ENCODE results near the gene ZNF652.

ZNF652 gene

DNA sequence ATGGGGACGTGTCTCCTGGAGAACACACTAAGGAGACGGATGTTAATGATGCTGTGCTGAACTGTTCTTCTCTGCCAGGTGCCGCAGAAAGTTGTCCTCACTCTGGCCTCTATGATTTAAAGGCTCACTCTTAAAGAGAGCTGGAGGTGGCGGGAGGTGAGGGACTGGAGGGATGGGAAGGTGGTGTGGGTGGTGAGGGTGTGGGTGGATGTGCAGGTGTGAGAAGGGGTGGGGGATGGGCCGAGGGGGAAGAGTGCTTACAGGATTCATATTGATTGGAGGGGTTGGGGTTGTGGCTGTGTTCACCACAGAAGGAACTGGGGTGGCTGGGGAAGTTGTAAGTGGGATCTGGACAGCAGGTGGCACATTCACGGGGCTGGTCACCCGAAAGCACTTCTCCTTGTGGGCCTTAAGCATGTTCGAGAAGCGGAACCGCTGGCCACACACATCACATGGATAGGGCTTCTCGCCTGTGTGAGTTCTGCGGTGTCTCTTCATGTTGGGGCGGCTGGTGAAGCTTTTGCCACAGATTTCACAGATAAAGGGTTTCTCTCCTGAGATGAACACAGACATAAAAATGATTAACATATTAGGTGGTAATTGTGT lies 63.6 kb downstream of the ZNF652 start:
- DNase-seq (ENCODE audit: low read depth): no peak
- no peak overlapping the region for H3K4me3 ChIP-seq (ENCODE audit: low read length)
- TF ChIP-seq, protein P1, sequence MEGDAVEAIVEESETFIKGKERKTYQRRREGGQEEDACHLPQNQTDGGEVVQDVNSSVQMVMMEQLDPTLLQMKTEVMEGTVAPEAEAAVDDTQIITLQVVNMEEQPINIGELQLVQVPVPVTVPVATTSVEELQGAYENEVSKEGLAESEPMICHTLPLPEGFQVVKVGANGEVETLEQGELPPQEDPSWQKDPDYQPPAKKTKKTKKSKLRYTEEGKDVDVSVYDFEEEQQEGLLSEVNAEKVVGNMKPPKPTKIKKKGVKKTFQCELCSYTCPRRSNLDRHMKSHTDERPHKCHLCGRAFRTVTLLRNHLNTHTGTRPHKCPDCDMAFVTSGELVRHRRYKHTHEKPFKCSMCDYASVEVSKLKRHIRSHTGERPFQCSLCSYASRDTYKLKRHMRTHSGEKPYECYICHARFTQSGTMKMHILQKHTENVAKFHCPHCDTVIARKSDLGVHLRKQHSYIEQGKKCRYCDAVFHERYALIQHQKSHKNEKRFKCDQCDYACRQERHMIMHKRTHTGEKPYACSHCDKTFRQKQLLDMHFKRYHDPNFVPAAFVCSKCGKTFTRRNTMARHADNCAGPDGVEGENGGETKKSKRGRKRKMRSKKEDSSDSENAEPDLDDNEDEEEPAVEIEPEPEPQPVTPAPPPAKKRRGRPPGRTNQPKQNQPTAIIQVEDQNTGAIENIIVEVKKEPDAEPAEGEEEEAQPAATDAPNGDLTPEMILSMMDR (conservative IDR thresholded peaks at IDR 0.05; ENCODE audit: low read depth, low read length): no peak

DNA sequence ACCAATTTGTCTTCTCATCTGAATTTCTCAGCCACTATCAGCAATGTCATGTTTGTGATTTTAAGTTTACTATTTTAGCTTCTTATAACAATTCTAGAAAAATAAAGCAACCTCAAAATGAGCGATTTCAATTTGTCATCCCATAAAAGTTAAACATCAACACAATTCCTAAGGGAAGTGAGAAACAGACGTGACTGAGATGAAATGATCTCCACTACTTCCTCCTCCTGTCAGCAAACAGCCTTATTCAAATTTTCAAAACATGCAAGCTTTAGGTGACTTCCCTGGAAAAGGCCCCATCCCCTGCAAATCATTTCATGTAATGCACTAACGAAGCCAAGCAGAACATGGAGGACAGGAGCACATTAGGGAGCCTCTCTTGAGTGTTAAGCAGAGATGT lies 64.9 kb downstream of the ZNF652 start:
- H3K4me3 ChIP-seq (ENCODE audit: low read length): no peak overlapping the region
- no peak for DNase-seq (ENCODE audit: low read depth)
- TF ChIP-seq, protein P1 (conservative IDR thresholded peaks at IDR 0.05; ENCODE audit: low read depth, low read length): no peak

DNA sequence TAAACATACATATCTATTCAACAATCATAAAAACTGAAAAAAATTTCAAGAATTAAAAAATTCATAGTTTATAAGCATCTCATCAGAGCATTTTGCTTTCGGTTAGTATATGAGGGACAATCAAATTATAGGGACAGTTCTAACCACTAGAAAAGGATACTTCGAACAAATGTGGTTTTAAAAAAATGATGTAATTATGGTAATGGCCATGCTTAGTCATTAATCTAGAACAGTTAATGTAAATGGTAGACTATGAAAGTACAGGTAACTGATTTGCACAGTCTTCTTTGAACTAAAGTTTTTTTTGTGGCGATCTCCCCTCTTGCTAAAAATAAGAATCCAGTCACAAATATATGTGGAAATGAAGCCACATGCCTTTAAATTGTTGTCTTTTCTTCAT lies 67.9 kb downstream of the ZNF652 start:
- H3K4me3 ChIP-seq (ENCODE audit: low read length): no peak overlapping the region
- no peak for DNase-seq (ENCODE audit: low read depth)
- TF ChIP-seq, protein P1 (conservative IDR thresholded peaks at IDR 0.05; ENCODE audit: low read depth, low read length): no peak

DNA sequence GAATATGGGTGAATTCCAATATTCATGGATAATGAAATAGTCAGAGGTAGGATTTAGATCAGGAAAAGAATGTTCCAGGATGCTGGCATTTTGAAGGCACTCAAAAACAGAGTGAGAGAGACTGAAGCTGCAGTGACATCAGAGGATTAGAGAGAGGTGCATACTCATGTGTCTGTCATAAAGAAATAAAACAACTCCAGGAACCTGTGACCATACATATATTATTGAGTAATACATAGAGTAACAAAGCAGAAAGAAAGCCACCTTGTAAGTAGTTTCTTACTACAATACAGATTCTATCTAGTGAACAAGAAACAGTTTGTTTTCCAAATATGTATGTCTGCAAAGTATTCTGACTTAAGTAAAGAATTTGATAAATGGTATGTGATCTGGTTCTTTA lies 69.1 kb downstream of the ZNF652 start:
- H3K4me3 ChIP-seq (ENCODE audit: low read length): no peak overlapping the region
- TF ChIP-seq, protein P1 (conservative IDR thresholded peaks at IDR 0.05; ENCODE audit: low read depth, low read length): no peak
- no peak for DNase-seq (ENCODE audit: low read depth)

DNA sequence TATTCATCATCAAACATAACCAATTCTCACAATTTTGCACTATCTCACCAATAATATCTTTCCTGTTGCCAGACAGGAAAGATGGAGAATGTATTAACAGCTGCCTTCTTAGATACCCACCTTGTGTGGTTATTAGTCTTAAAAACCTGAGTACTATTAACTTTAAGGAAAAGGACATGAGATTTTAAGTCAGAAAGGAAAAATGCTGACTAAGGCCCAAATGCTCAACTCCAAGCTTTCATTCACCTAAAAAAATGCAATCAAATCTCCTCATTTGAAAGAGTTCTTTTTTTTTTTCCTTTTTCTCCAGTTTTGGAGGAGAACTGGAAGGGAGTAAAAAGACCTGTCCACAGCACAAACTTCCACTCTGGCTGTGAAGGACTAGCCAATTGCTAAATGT lies 70.1 kb downstream of the ZNF652 start:
- DNase-seq (ENCODE audit: low read depth): no peak
- no peak overlapping the region for H3K4me3 ChIP-seq (ENCODE audit: low read length)
- TF ChIP-seq, protein P1 (conservative IDR thresholded peaks at IDR 0.05; ENCODE audit: low read depth, low read length): no peak

DNA sequence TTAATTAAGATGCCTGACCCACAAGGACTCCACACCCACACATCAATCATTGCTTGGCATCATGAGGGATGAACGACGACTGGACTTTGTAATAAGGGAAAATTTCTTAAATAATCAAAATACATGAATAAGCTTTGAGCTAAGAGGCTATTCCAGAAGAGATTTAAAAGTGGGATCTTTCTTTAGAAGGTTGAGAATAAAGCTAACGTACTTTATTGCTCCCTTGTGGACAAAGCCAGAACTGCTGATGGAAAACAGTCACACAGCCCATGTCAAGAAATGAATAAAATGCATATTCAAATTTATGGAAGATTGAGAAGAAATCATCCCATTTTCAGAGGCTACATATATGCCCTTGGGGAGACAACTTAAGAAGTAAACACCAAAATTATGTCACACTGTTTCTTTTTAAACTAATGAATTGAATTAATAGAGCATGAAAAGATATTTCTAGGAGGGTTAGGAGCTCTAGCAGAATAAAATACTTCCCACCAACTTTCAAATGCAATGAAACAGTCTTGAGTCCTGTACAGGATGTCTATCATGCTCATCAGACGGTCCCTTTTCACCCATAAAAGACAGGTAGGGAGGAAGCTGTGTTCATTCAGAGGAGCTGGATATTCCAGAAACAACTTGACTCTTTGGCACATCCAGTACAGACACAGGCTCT lies 71.2 kb downstream of the ZNF652 start:
- DNase-seq (ENCODE audit: low read depth): no peak
- TF ChIP-seq, protein P1 (conservative IDR thresholded peaks at IDR 0.05; ENCODE audit: low read depth, low read length): peak; percentile 83
- no peak overlapping the region for H3K4me3 ChIP-seq (ENCODE audit: low read length)

DNA sequence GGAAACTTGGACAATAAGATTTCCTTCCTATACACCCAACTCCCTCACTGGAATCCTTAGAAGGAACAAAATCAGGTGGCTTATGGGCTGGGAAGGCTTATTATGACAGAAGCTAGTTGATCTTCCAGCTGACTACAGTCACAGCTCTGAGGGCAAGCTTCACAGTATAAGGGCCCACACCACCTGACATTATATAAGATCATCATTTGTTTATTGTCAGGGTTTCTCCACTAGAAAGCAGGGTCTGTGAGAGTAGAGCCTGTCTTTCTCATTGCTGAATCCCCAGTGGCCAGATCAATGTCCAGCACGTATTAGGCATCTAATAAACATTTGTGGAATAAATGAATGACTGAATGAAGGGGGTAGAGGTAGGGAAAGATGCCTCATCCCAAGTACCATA lies 73.7 kb downstream of the ZNF652 start:
- TF ChIP-seq, protein P1 (conservative IDR thresholded peaks at IDR 0.05; ENCODE audit: low read depth, low read length): no peak
- no peak for DNase-seq (ENCODE audit: low read depth)
- no peak overlapping the region for H3K4me3 ChIP-seq (ENCODE audit: low read length)

Measured in retinal pigment epithelial cell (primary cell).